ENCODE data around the gene PRKAR1B. TPM values are rescaled to one million over a fixed set of nuclear protein-coding genes. Genes with fewer than 3 reads are reported as not detected.

PRKAR1B gene
- total RNA-seq, 1 experiment from 2014 or later, result 43.3 TPM

GRCh38 chr7:623464-623863 is 103.6 kb downstream of the PRKAR1B start:
- H3K36me3 Mint-ChIP-seq (ENCODE audit: insufficient read depth in 1 of 3, low read depth in 3 of 3), result peaks cover 23 to 61% (median 46%) of the 10 kb centered on the region in 3 experiments
- Histone ChIP-seq H4K8ac (replicated peaks; ENCODE audit: insufficient read length, low read depth, low read length) (no peak overlapping the region), H2BK15ac (ENCODE audit: low read depth, low read length) (no peak overlapping the region), H4K5ac (ENCODE audit: insufficient read length, low read depth, low read length) (no peak overlapping the region), H3K4me1 (ENCODE audit: insufficient read depth, low read length) (no peaks in the 10 kb centered on the region), H4K20me1 (ENCODE audit: control insufficient read depth, insufficient read depth, insufficient read length) (no peaks in the 10 kb centered on the region), H2BK12ac (ENCODE audit: insufficient read length, low read depth, low read length) (no peak overlapping the region), H3K23ac (ENCODE audit: insufficient read length, low read depth, low read length) (no peak overlapping the region), H3K79me2 (ENCODE audit: insufficient read depth, low read length) (no peaks in the 10 kb centered on the region), H2BK120ac (ENCODE audit: low read depth, low read length, poor library complexity, severe bottlenecking) (no peak overlapping the region), H3K14ac (ENCODE audit: insufficient read depth, low read length) (no peak overlapping the region), H3K27ac (ENCODE audit: insufficient read length, low read depth, low read length) (no peak overlapping the region), H3K18ac (ENCODE audit: insufficient read length, low read depth, low read length) (no peak overlapping the region), H3K4ac (ENCODE audit: low read depth, low read length) (no peak overlapping the region), H3T11ph (ENCODE audit: low read length) (no peak overlapping the region), H3K4me2 (ENCODE audit: insufficient read depth, insufficient read length, low read length) (no peak overlapping the region), H3K56ac (ENCODE audit: insufficient read length, low read depth, low read length) (no peak overlapping the region), H2AK5ac (ENCODE audit: insufficient read length, low read length) (no peak overlapping the region), H2AFZ (ENCODE audit: low read length) (no peak overlapping the region), H3K23me2 (ENCODE audit: insufficient read length, low read depth, low read length, poor library complexity, severe bottlenecking) (no peaks in the 10 kb centered on the region), H3K9me3 (ENCODE audit: control insufficient read depth, low read depth, low read length) (peaks cover 11% of the 10 kb centered on the region), H3K79me1 (ENCODE audit: insufficient read depth, low read depth, low read length, poor library complexity, severe bottlenecking) (no peaks in the 10 kb centered on the region), H3K27me3 (ENCODE audit: insufficient read depth, low read length) (no peaks in the 10 kb centered on the region), H4K91ac (ENCODE audit: insufficient read length, low read depth, low read length) (no peak overlapping the region), H2BK20ac (ENCODE audit: low read depth, low read length, poor library complexity, severe bottlenecking) (no peak overlapping the region), H2BK5ac (ENCODE audit: insufficient read length, low read length) (no peak overlapping the region), H3K9ac (ENCODE audit: extremely low read depth, insufficient read length, low read length) (no peak overlapping the region)
- no CpG with 5 or more reads among the region's 8 CpGs for WGBS (ENCODE audit: extremely low coverage, insufficient read length, low lambda C conversion rate)
- TF ChIP-seq, protein P1, sequence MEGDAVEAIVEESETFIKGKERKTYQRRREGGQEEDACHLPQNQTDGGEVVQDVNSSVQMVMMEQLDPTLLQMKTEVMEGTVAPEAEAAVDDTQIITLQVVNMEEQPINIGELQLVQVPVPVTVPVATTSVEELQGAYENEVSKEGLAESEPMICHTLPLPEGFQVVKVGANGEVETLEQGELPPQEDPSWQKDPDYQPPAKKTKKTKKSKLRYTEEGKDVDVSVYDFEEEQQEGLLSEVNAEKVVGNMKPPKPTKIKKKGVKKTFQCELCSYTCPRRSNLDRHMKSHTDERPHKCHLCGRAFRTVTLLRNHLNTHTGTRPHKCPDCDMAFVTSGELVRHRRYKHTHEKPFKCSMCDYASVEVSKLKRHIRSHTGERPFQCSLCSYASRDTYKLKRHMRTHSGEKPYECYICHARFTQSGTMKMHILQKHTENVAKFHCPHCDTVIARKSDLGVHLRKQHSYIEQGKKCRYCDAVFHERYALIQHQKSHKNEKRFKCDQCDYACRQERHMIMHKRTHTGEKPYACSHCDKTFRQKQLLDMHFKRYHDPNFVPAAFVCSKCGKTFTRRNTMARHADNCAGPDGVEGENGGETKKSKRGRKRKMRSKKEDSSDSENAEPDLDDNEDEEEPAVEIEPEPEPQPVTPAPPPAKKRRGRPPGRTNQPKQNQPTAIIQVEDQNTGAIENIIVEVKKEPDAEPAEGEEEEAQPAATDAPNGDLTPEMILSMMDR (conservative IDR thresholded peaks at IDR 0.05), result no peak
- DNase-seq, result no peak
- no peak overlapping the region for H3K4me3 Mint-ChIP-seq
- H3K27me3 Mint-ChIP-seq (ENCODE audit: low read depth), result no peaks in the 10 kb centered on the region
- H3K27ac Mint-ChIP-seq, result no peak overlapping the region
- peaks cover 19 to 33% of the 10 kb centered on the region in 2 experiments for H3K4me1 Mint-ChIP-seq
- H3K9me3 Mint-ChIP-seq, result peaks cover 34 to 47% of the 10 kb centered on the region in 2 experiments
